Lower leg skin (tissue), 4 donors: ENCODE measurements around the gene SH3BP5. TPM values are rescaled to one million over a fixed set of nuclear protein-coding genes. Genes with fewer than 3 reads are reported as not detected.
"Not testable (repeated sequence)": the region's sequence is repeated elsewhere in the genome, so short reads cannot be mapped to it uniquely, and the experiment has no call there.

Experiments used
- DNase-seq, 2 donors: peaks; one replicate each; pipeline ENCODE4 v3.0.0-alpha.2; 2019; ENCODE audit warnings: low spot score in 2 of 2
- H3K4me3 ChIP-seq: fragments of 200-600 bp; sonication (generic); 2 replicates; pipeline ENCODE4 v1.5.1; 2017; ENCODE audit warnings: mild to moderate bottlenecking, low read depth; ENCODE audit not compliant: poor library complexity, severe bottlenecking
- POLR2A ChIP-seq, 2 donors: fragments of 450-650 bp; IDR thresholded peaks; one replicate each; pipeline ENCODE4 v1.6.1; 2016 to 2017; ENCODE audit warnings: antibody characterized with exemption in 2 of 2, mild to moderate bottlenecking in 1 of 2, moderate library complexity in 1 of 2
- WGBS, 2 donors: methylation state at CpG; one replicate each; pipeline ENCODE4 v1.1.5; 2018; 5-methylcytosine and 5-hydroxymethylcytosine counted together
- intact Hi-C: fragments of 100-400 bp; cut with DNase I; formaldehyde crosslinking; loops from one replicate; pipeline ENCODE4 v1.15.0; 2023; ENCODE audit warnings: low total_unique reads
- total RNA-seq, 4 donors: library from RNA; depleted of rRNA; stranded (reverse); fragments of >200 nt; gene quantifications; one replicate each; pipeline ENCODE4 v1.1.0, GENCODE V29; 2016
- TF ChIP-seq, protein P1 (sequence below), 3 donors: fragments of 450-650 bp; IDR thresholded peaks; one replicate each; pipeline ENCODE4 v1.5.1; 2016; ENCODE audit warnings: antibody characterized with exemption in 3 of 3, mild to moderate bottlenecking in 3 of 3, moderate library complexity in 2 of 3

SH3BP5 gene
- total RNA-seq, 4 donors from 2014 or later, result 10.7 to 30.3 (median 18.5) TPM

DNA sequence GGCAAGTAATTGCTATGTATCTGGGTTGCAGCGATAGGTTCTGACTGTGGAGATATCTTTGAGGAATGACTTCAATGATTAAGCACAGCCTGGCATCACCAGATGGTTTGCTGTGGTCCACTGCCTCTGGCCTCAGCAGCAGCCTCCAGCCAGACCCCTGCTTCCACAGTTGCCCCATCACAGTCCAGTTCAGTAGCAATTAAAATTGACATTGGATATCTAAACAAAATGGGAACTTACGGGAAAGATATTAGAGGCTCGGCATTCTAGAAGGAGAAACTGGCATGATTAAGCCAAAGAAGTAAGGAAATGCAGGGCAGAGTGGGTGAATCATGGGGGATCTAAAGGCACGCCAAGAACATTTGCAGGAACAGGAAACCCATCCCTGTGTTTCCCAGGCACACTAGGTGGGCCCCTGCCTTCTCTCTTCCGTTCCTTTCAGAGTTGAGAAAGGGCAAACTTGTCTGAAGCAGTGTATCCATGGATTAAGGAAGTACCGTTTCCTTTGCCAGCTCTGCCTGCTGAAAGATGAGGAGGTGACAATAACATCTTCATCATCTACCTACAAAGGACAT lies 36.3 kb upstream of the SH3BP5 start:
- intact Hi-C loops, result no loop called here
- H3K4me3 ChIP-seq, result no peak overlapping the region
- WGBS, 2 donors, result 75 to 83% methylated on average over 6 of the region's 6 CpGs
- TF ChIP-seq, protein P1, sequence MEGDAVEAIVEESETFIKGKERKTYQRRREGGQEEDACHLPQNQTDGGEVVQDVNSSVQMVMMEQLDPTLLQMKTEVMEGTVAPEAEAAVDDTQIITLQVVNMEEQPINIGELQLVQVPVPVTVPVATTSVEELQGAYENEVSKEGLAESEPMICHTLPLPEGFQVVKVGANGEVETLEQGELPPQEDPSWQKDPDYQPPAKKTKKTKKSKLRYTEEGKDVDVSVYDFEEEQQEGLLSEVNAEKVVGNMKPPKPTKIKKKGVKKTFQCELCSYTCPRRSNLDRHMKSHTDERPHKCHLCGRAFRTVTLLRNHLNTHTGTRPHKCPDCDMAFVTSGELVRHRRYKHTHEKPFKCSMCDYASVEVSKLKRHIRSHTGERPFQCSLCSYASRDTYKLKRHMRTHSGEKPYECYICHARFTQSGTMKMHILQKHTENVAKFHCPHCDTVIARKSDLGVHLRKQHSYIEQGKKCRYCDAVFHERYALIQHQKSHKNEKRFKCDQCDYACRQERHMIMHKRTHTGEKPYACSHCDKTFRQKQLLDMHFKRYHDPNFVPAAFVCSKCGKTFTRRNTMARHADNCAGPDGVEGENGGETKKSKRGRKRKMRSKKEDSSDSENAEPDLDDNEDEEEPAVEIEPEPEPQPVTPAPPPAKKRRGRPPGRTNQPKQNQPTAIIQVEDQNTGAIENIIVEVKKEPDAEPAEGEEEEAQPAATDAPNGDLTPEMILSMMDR (IDR thresholded peaks at IDR 0.05), result no peak
- no peak for TF ChIP-seq POLR2A (IDR thresholded peaks at IDR 0.05)
- peak in 1 of 2 donors; percentile 69 for DNase-seq

DNA sequence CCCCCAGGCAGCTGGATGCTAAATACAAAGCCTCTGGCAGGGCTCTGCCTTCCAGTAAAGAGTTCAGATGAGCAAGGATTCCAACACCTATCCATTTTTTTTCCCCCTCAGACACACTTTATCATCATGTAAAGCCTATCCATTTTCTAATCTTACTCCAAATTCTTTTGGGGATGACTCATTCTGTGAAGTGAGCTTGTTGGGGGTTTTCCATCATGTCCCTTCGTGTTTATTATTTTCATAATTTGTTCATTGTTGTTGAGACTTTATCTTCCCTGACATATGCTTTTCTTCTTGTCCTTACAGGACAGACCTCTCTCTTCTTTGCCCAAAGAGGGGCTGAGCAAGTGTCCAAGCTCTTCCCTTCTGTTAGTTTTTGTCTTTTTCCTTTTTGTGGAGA lies 34.7 kb upstream of the SH3BP5 start:
- TF ChIP-seq POLR2A (IDR thresholded peaks at IDR 0.05), result no peak
- TF ChIP-seq, protein P1 (IDR thresholded peaks at IDR 0.05), result no peak
- H3K4me3 ChIP-seq, result no peak overlapping the region
- intact Hi-C loops, result no loop called here
- DNase-seq, result no peak
- WGBS, 2 donors, result 12 to 16% methylated on average over 1 of the region's 1 CpG

DNA sequence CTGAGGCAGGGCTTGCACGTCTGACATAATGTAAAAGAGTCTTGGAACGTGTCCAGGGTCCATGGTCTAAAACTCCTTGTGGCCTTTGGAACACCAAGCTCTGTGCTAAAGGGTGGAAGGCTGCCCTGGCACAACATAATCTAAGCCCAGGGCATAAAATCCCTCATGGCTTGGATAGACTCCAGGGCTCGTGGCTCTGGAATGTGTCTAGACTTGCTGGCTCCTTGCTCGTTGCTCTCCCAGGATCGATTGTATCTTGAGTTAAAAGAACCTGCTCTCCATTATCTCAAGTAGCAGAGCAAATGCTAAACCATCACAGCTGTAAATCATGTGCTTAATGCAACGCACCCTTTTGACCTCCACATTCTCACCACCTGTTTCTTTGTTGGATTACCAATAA lies 31.7 kb upstream of the SH3BP5 start:
- H3K4me3 ChIP-seq, intact Hi-C loops: not testable (repeated sequence)
- peak in 1 of 2 donors; percentile 25 for DNase-seq
- 21 to 30% methylated on average over 6 of the region's 6 CpGs for WGBS, 2 donors

DNA sequence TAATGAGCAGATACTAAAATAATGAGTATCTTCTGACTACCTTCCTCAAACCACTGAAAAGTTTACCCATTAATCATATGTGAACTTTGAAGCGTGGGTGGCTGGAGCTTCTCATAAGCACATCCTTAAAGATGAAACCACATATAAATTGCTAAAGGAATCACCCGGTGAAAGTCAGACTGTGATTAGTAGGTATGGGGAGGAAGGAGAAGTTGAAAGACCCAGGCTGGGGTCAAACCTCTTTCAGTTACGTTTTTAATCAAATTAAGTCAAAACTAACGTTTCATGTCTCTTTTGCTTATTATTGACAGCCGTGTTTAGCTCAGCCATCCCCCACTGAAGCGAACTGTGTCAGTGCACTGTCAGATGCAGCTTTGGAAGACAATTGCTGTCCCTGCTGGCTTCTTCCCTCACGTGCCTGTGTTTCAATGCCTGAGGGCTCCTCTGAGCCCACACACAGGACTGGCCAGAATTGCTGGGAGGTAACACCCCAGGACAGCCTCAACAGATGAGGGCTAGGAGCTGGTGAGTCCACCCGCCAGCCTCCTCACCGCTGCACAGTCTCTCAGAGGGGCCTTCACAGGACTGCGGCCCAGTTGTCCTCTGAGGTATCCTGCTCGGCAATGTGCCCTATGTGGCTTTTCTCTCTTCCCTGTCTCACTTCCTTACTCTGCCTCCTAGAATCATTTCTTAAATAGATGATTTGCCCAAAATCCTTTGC lies 29.3 kb upstream of the SH3BP5 start:
- intact Hi-C loops, result no loop called here
- no peak for TF ChIP-seq POLR2A (IDR thresholded peaks at IDR 0.05)
- TF ChIP-seq, protein P1 (IDR thresholded peaks at IDR 0.05), result no peak
- H3K4me3 ChIP-seq, result no peak overlapping the region
- WGBS, 2 donors, result 47 to 52% methylated on average over 11 of the region's 11 CpGs
- DNase-seq, result peak in 1 of 2 donors; percentile 87

DNA sequence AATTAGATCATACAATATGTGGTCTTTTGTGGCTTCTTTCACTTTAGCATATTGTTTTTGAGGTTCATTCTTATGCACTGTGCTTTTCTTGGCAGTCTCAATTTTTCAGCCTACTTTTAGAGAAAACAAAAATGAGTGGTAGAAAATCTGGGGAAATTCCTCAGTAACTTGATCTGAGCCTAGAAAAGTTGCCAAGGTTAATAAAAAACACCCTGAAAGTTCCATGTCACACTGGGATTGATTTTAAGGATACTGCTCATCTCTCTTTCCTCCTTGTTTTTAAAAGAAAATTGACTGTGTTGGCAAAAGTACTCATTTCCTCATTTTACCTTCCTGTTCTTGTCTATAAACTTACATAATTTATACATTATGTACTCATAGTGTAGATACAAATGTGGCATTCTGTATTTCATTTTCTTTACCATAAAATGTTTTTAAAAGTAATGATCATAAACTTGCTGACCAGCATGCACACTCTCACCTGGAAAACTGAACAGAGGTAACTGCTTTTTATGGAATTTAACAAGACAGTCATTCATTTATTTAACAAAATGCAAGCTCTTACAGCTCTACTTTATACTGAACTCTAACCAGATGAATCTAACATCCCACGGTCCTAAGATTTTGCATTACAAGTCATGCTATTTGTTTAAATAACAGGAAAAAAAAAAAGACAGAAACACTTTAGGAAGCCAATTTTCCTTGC lies 28.6 kb upstream of the SH3BP5 start:
- no peak overlapping the region for H3K4me3 ChIP-seq
- DNase-seq, result no peak
- 59 to 62% methylated on average over 1 of the region's 1 CpG for WGBS, 2 donors
- intact Hi-C loops, result no loop called here
- TF ChIP-seq, protein P1 (IDR thresholded peaks at IDR 0.05), result no peak
- no peak for TF ChIP-seq POLR2A (IDR thresholded peaks at IDR 0.05)

DNA sequence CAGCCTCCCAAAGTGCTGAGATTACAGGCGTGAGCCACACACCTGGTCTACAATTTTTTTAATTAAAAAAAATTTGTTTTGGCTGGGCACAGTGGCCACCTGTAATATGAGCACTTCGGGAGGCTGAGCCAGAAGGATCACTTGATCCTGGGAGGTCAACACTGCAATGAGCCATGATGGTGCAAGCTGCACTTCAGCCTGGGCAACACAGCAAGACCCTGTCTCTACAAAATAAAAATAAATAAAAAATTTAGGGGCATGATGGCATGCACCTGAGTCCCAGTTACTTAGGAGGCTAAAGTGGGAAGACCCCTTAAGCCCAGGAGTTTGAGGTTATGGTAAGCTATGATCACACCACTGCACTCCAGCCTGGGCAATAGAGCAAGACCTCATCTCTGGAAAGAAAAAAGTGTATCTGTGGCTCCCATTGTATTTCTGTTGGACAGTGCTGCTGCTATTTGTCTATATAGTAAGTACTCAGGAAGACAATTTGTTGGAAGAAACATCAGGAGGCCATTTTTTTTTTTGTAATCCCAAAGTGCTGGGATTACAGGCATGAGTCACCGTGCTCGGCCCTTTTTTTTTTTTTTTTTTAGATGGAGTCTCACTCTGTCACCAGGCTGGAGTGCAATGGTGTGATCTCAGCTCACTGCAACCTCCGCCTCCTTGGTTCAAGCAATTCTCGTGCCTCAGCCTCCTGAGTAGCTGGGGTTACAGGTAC lies 27.5 kb upstream of the SH3BP5 start:
- TF ChIP-seq, protein P1 (IDR thresholded peaks at IDR 0.05), result no peak
- no peak for TF ChIP-seq POLR2A (IDR thresholded peaks at IDR 0.05)
- no peak overlapping the region for H3K4me3 ChIP-seq
- WGBS, 2 donors, result 78 to 81% methylated on average over 6 of the region's 6 CpGs
- intact Hi-C loops, result no loop called here
- no peak for DNase-seq

DNA sequence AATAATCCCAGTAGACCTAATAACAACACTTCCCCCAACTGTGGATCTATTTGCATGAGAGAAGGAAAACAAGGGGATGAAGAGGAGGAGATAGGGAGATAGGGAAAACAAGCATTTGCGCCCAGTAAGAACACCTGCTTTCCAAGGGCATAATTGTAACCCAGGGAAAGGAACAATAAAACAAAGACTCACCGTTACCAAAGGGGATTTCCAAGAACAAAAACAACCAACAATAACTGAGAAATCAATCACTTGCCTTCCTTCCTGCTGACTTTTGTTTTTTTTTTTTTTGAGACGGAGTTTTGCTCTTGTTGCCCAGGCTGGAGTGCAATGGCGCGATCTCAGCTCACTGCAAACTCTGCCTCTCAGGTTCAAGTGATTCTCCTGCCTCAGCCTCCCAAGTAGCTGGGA lies 24.3 kb upstream of the SH3BP5 start:
- H3K4me3 ChIP-seq, DNase-seq, intact Hi-C loops: not testable (repeated sequence)
- WGBS, 2 donors, result 60 to 63% methylated on average over 5 of the region's 5 CpGs
